ENCODE data around the gene C10orf105.

The C10orf105 gene

GRCh38 chr10:71697938-71698709 lies 21.5 kb downstream of the C10orf105 start:
- no peak overlapping the region for H3K4me3 ChIP-seq (ENCODE audit: low read length)
- no peak for DNase-seq (ENCODE audit: low read depth)
- TF ChIP-seq CTCF (conservative IDR thresholded peaks at IDR 0.05; ENCODE audit: low read length) = no peak

GRCh38 chr10:71696628-71697326 lies 22.8 kb downstream of the C10orf105 start:
- no peak for DNase-seq (ENCODE audit: low read depth)
- peak; percentile 94 for TF ChIP-seq CTCF (conservative IDR thresholded peaks at IDR 0.05; ENCODE audit: low read length)
- no peak overlapping the region for H3K4me3 ChIP-seq (ENCODE audit: low read length)

- no peak for TF ChIP-seq CTCF (conservative IDR thresholded peaks at IDR 0.05; ENCODE audit: low read length)
- no peak overlapping the region for H3K4me3 ChIP-seq (ENCODE audit: low read length)
- no peak for DNase-seq (ENCODE audit: low read depth)
Measured at GRCh38 chr10:71695502-71696476, 23.8 kb downstream of the C10orf105 start.

- DNase-seq (ENCODE audit: low read depth) = no peak
- H3K4me3 ChIP-seq (ENCODE audit: low read length) = no peak overlapping the region
- no peak for TF ChIP-seq CTCF (conservative IDR thresholded peaks at IDR 0.05; ENCODE audit: low read length)
Measured at GRCh38 chr10:71694567-71694968, 25.0 kb downstream of the C10orf105 start.

GRCh38 chr10:71694039-71694501 lies 25.5 kb downstream of the C10orf105 start:
- H3K4me3 ChIP-seq (ENCODE audit: low read length) = no peak overlapping the region

GRCh38 chr10:71693377-71693776 lies 26.2 kb downstream of the C10orf105 start:
- no peak for TF ChIP-seq CTCF (conservative IDR thresholded peaks at IDR 0.05; ENCODE audit: low read length)
- no peak overlapping the region for H3K4me3 ChIP-seq (ENCODE audit: low read length)
- no peak for DNase-seq (ENCODE audit: low read depth)

More at GRCh38 chr10:71694039-71694501, 25.5 kb downstream of the C10orf105 start:
- DNase-seq (ENCODE audit: low read depth) = no peak
- no peak for TF ChIP-seq CTCF (conservative IDR thresholded peaks at IDR 0.05; ENCODE audit: low read length)

Measured in AG10803 (cell line).